Measurements from ENCODE around the gene ALKBH8.
"Not testable (repeated sequence)": the region's sequence is repeated elsewhere in the genome, so short reads cannot be mapped to it uniquely, and the experiment has no call there.

Gene ALKBH8

DNA sequence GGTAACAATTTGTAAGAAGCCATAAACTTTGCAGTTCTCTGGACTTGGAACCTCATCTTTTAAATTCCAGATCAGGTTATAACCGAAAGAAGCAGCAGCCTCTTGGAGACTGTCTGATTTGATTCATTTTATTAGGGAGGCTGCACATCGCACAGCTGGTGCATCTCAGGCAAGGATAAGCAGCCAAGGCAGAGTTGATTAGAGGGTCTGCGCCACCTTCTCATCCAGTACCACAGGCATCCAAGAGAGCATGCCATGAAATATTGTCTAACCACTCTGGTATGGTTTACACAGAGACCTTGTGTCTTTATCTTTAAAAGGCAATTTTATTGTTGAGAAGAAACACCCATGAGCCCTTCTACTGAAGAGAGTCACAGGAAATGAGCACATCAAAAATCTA is 91.7 kb downstream of the ALKBH8 start:
- no peak for DNase-seq (ENCODE audit: extremely low read depth, insufficient read length)
- no peak for TF ChIP-seq CTCF (IDR thresholded peaks at IDR 0.05; ENCODE audit: insufficient read depth, low read length, poor library complexity, severe bottlenecking)
- Histone ChIP-seq H3K27me3 (replicated peaks; ENCODE audit: control insufficient read depth, insufficient read depth, low read length) (no peaks in the 10 kb centered on the region), H3K36me3 (ENCODE audit: control insufficient read depth, insufficient read depth, low read length) (no peaks in the 10 kb centered on the region), H3K4me3 (replicated peaks; ENCODE audit: low read depth, low read length) (no peak overlapping the region)

- no peak for DNase-seq (ENCODE audit: extremely low read depth, insufficient read length)
- Histone ChIP-seq H3K4me3 (replicated peaks; ENCODE audit: low read depth, low read length) (no peak overlapping the region), H3K36me3 (ENCODE audit: control insufficient read depth, insufficient read depth, low read length) (no peaks in the 10 kb centered on the region), H3K27me3 (replicated peaks; ENCODE audit: control insufficient read depth, insufficient read depth, low read length) (no peaks in the 10 kb centered on the region)
- TF ChIP-seq CTCF (IDR thresholded peaks at IDR 0.05; ENCODE audit: insufficient read depth, low read length, poor library complexity, severe bottlenecking) = no peak
Observed at GRCh38 chr11:107472966-107473365, 92.6 kb downstream of the ALKBH8 start.

GRCh38 chr11:107468596-107468995 is 96.9 kb downstream of the ALKBH8 start:
- Histone ChIP-seq H3K4me3 (replicated peaks; ENCODE audit: low read depth, low read length) (no peak overlapping the region), H3K36me3 (ENCODE audit: control insufficient read depth, insufficient read depth, low read length) (no peaks in the 10 kb centered on the region), H3K27me3 (replicated peaks; ENCODE audit: control insufficient read depth, insufficient read depth, low read length) (no peaks in the 10 kb centered on the region)
- TF ChIP-seq CTCF (IDR thresholded peaks at IDR 0.05; ENCODE audit: insufficient read depth, low read length, poor library complexity, severe bottlenecking) = no peak
- no peak for DNase-seq (ENCODE audit: extremely low read depth, insufficient read length)

- no peak for DNase-seq (ENCODE audit: extremely low read depth, insufficient read length)
- H3K4me3 ChIP-seq (replicated peaks; ENCODE audit: low read depth, low read length) = no peak overlapping the region
- no peaks in the 10 kb centered on the region for H3K36me3 ChIP-seq (ENCODE audit: control insufficient read depth, insufficient read depth, low read length)
- no peaks in the 10 kb centered on the region for H3K27me3 ChIP-seq (replicated peaks; ENCODE audit: control insufficient read depth, insufficient read depth, low read length)
- TF ChIP-seq CTCF (IDR thresholded peaks at IDR 0.05; ENCODE audit: insufficient read depth, low read length, poor library complexity, severe bottlenecking) = no peak
Observed at GRCh38 chr11:107467696-107468095, 97.8 kb downstream of the ALKBH8 start.

GRCh38 chr11:107466275-107466866 is 99.2 kb downstream of the ALKBH8 start:
- H3K4me3 ChIP-seq (replicated peaks; ENCODE audit: low read depth, low read length); DNase-seq (ENCODE audit: extremely low read depth, insufficient read length); H3K27me3 ChIP-seq (replicated peaks; ENCODE audit: control insufficient read depth, insufficient read depth, low read length); H3K36me3 ChIP-seq (ENCODE audit: control insufficient read depth, insufficient read depth, low read length): not testable (repeated sequence)

DNA sequence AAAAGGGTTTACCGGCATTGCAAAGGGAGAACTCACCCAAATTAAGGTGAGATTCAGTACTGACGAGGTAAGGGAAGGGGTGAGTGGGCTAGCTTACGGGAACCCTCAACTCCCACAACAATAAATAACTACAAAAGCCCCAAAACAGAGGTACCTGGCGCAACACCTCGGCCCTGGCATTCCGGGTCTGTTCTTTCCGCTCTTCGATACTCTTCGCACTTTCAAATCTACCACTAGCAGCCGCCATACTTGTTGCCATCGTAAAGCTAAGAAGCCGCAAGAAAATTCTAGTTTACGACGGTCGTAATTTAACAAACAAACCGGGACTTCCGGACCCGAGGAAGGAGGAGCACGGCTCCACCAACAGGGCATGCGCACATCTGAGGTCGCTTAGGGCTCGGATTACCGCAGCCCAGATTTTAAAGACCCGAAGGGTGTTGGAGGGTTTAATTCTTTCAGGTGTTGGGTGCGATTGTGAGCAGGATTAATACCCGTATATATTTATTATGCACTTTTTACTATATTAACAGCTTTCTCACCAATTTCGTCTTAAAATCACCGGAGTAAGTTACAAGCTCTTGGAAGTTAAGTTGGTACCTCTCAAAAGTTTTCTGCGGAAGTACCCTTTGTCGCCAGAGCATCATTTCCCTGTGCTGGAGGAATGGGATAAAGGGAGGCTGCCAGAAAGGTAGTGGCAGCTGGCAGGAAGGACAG is 107.8 kb downstream of the ALKBH8 start, which contains the start of gene CWF19L2:
CWF19L2 (minus strand) TSS at position 268 of the 714 bp plus-strand sequence; CDS start at position 259, 9 bp downstream.
- peaks cover 7% of the 10 kb centered on the region for H3K36me3 ChIP-seq (ENCODE audit: control insufficient read depth, insufficient read depth, low read length)
- TF ChIP-seq CTCF (IDR thresholded peaks at IDR 0.05; ENCODE audit: insufficient read depth, low read length, poor library complexity, severe bottlenecking) = no peak
- peak within 1 kb of the TSS; percentile 72 for H3K4me3 ChIP-seq (replicated peaks; ENCODE audit: low read depth, low read length)
- H3K27me3 ChIP-seq (replicated peaks; ENCODE audit: control insufficient read depth, insufficient read depth, low read length) = no peaks in the 10 kb centered on the region
- peak; percentile 83 for DNase-seq (ENCODE audit: extremely low read depth, insufficient read length)
